NCI-H510A treated with DMSO at 0.1 percent for 48 hours (cell line): ENCODE data around the gene LIMK2.
A peak's percentile ranks its signal among the peaks of the same experiment; 100 is the strongest.
"Not testable (repeated sequence)": the region's sequence is repeated elsewhere in the genome, so short reads cannot be mapped to it uniquely, and the experiment has no call there.

Experiments
- DNase-seq: peaks from one replicate; lab custom pipeline; 2025; lab: John Stamatoyannopoulos, UW

LIMK2 gene

GRCh38 chr22:31211862-31212730 lies at the start of gene LIMK2:
LIMK2 (plus strand) TSS chr22:31212298; CDS start chr22:31212409, 111 bp downstream.
- peak; percentile 89 for DNase-seq

- no peak for DNase-seq
Observed at GRCh38 chr22:31170971-31171370, 41.1 kb upstream of the LIMK2 start.

- DNase-seq, result not testable (repeated sequence)
Observed at GRCh38 chr22:31171734-31172133, 40.4 kb upstream of the LIMK2 start.

GRCh38 chr22:31173386-31174145 lies 38.5 kb upstream of the LIMK2 start:
- DNase-seq, result no peak

- no peak for DNase-seq
Observed at GRCh38 chr22:31176923-31177322, 35.2 kb upstream of the LIMK2 start.

GRCh38 chr22:31177420-31178162 lies 34.5 kb upstream of the LIMK2 start:
- DNase-seq, result no peak

- no peak for DNase-seq
Observed at GRCh38 chr22:31178859-31179258, 33.2 kb upstream of the LIMK2 start.

GRCh38 chr22:31179345-31179744 lies 32.8 kb upstream of the LIMK2 start:
- DNase-seq, result peak; percentile 73

- DNase-seq, result no peak
Observed at GRCh38 chr22:31184015-31184414, 28.1 kb upstream of the LIMK2 start.

GRCh38 chr22:31185056-31185455 lies 27.0 kb upstream of the LIMK2 start:
- DNase-seq, result no peak

GRCh38 chr22:31187627-31188026 lies 24.5 kb upstream of the LIMK2 start:
- no peak for DNase-seq

- no peak for DNase-seq
Observed at GRCh38 chr22:31192513-31192912, 19.6 kb upstream of the LIMK2 start.

GRCh38 chr22:31193092-31193491 lies 19.0 kb upstream of the LIMK2 start:
- no peak for DNase-seq

- not testable (repeated sequence) for DNase-seq
Observed at GRCh38 chr22:31194681-31195080, 17.4 kb upstream of the LIMK2 start.

- DNase-seq, result no peak
Observed at GRCh38 chr22:31199187-31199586, 12.9 kb upstream of the LIMK2 start.

- DNase-seq, result not testable (repeated sequence)
Observed at GRCh38 chr22:31204352-31204984, 7.6 kb upstream of the LIMK2 start.

- DNase-seq, result not testable (repeated sequence)
Observed at GRCh38 chr22:31205059-31205458, 7.0 kb upstream of the LIMK2 start.

GRCh38 chr22:31206460-31206859 lies 5.6 kb upstream of the LIMK2 start:
- DNase-seq, result not testable (repeated sequence)

- no peak for DNase-seq
Observed at GRCh38 chr22:31206896-31207687, 5.0 kb upstream of the LIMK2 start.

GRCh38 chr22:31210556-31211421 lies 1.3 kb upstream of the LIMK2 start:
- no peak for DNase-seq
